ENCODE data around the gene NUDT16L1.

NUDT16L1 gene

GRCh38 chr16:4664538-4665418 is 28.6 kb upstream of the NUDT16L1 start:
- Histone ChIP-seq H3K4me3 (ENCODE audit: low read depth, low read length) (no peak overlapping the region), H3K4me1 (ENCODE audit: control insufficient read depth, insufficient read depth, low read length, unreplicated experiment) (peaks cover 4% of the 10 kb centered on the region), H3K27me3 (ENCODE audit: insufficient read depth, low read length) (no peaks in the 10 kb centered on the region), H3K79me2 (ENCODE audit: control insufficient read depth, insufficient read depth, low read length, unreplicated experiment) (no peaks in the 10 kb centered on the region), H2AFZ (ENCODE audit: low read length, unreplicated experiment) (no peak overlapping the region), H3K27ac (ENCODE audit: low read depth, low read length) (no peak overlapping the region), H3K36me3 (ENCODE audit: insufficient read depth, low read length) (peaks cover 19% of the 10 kb centered on the region; the same call in 1 of the 2 replicates)

- Histone ChIP-seq H3K4me3 (ENCODE audit: low read depth, low read length) (no peak overlapping the region), H2AFZ (ENCODE audit: low read length, unreplicated experiment) (no peak overlapping the region), H3K27me3 (ENCODE audit: insufficient read depth, low read length) (no peaks in the 10 kb centered on the region), H3K4me1 (ENCODE audit: control insufficient read depth, insufficient read depth, low read length, unreplicated experiment) (no peaks in the 10 kb centered on the region), H3K79me2 (ENCODE audit: control insufficient read depth, insufficient read depth, low read length, unreplicated experiment) (no peaks in the 10 kb centered on the region), H3K36me3 (ENCODE audit: insufficient read depth, low read length) (peaks cover 19% of the 10 kb centered on the region; the same call in 1 of the 2 replicates), H3K27ac (ENCODE audit: low read depth, low read length) (no peak overlapping the region)
These were observed 26.7 kb upstream of the NUDT16L1 start for GRCh38 chr16:4666537-4667202.

- H3K4me1 ChIP-seq (ENCODE audit: control insufficient read depth, insufficient read depth, low read length, unreplicated experiment), result no peaks in the 10 kb centered on the region
These were observed 26.0 kb upstream of the NUDT16L1 start for GRCh38 chr16:4667203-4667963.

GRCh38 chr16:4668313-4668960 is 24.9 kb upstream of the NUDT16L1 start:
- Histone ChIP-seq H3K4me1 (ENCODE audit: control insufficient read depth, insufficient read depth, low read length, unreplicated experiment) (no peaks in the 10 kb centered on the region), H3K27me3 (ENCODE audit: insufficient read depth, low read length) (no peaks in the 10 kb centered on the region), H3K36me3 (ENCODE audit: insufficient read depth, low read length) (peaks cover 19% of the 10 kb centered on the region; the same call in 1 of the 2 replicates), H3K79me2 (ENCODE audit: control insufficient read depth, insufficient read depth, low read length, unreplicated experiment) (no peaks in the 10 kb centered on the region), H2AFZ (ENCODE audit: low read length, unreplicated experiment) (no peak overlapping the region), H3K27ac (ENCODE audit: low read depth, low read length) (no peak overlapping the region), H3K4me3 (ENCODE audit: low read depth, low read length) (no peak overlapping the region)

More at GRCh38 chr16:4667203-4667963, 26.0 kb upstream of the NUDT16L1 start:
- Histone ChIP-seq H2AFZ (ENCODE audit: low read length, unreplicated experiment) (no peak overlapping the region), H3K4me3 (ENCODE audit: low read depth, low read length) (no peak overlapping the region), H3K79me2 (ENCODE audit: control insufficient read depth, insufficient read depth, low read length, unreplicated experiment) (no peaks in the 10 kb centered on the region), H3K27ac (ENCODE audit: low read depth, low read length) (no peak overlapping the region), H3K36me3 (ENCODE audit: insufficient read depth, low read length) (peaks cover 19% of the 10 kb centered on the region; the same call in 1 of the 2 replicates), H3K27me3 (ENCODE audit: insufficient read depth, low read length) (no peaks in the 10 kb centered on the region)

- H3K27me3 ChIP-seq (ENCODE audit: insufficient read depth, low read length), result no peaks in the 10 kb centered on the region
- H3K4me1 ChIP-seq (ENCODE audit: control insufficient read depth, insufficient read depth, low read length, unreplicated experiment), result no peaks in the 10 kb centered on the region
- H3K4me3 ChIP-seq (ENCODE audit: low read depth, low read length), result no peak overlapping the region
- H3K27ac ChIP-seq (ENCODE audit: low read depth, low read length), result no peak overlapping the region
- H3K36me3 ChIP-seq (ENCODE audit: insufficient read depth, low read length), result peaks cover 16% of the 10 kb centered on the region; the same call in 1 of the 2 replicates
- no peaks in the 10 kb centered on the region for H3K79me2 ChIP-seq (ENCODE audit: control insufficient read depth, insufficient read depth, low read length, unreplicated experiment)
- H2AFZ ChIP-seq (ENCODE audit: low read length, unreplicated experiment), result no peak overlapping the region
These were observed 19.8 kb upstream of the NUDT16L1 start for GRCh38 chr16:4673387-4674046.

GRCh38 chr16:4674926-4675530 is 18.3 kb upstream of the NUDT16L1 start:
- Histone ChIP-seq H3K27ac (ENCODE audit: low read depth, low read length) (no peak overlapping the region), H3K4me1 (ENCODE audit: control insufficient read depth, insufficient read depth, low read length, unreplicated experiment) (no peaks in the 10 kb centered on the region), H3K36me3 (ENCODE audit: insufficient read depth, low read length) (0 out of 2 replicates have a peak, but pooled peaks cover 6% of the 10 kb centered on the region), H3K4me3 (ENCODE audit: low read depth, low read length) (no peak overlapping the region), H3K27me3 (ENCODE audit: insufficient read depth, low read length) (no peaks in the 10 kb centered on the region), H2AFZ (ENCODE audit: low read length, unreplicated experiment) (no peak overlapping the region), H3K79me2 (ENCODE audit: control insufficient read depth, insufficient read depth, low read length, unreplicated experiment) (no peaks in the 10 kb centered on the region)

GRCh38 chr16:4675864-4676786 is 17.2 kb upstream of the NUDT16L1 start:
- Histone ChIP-seq H3K4me3 (ENCODE audit: low read depth, low read length) (no peak overlapping the region), H3K79me2 (ENCODE audit: control insufficient read depth, insufficient read depth, low read length, unreplicated experiment) (no peaks in the 10 kb centered on the region), H3K36me3 (ENCODE audit: insufficient read depth, low read length) (0 out of 2 replicates have a peak, but pooled peaks cover 6% of the 10 kb centered on the region), H3K27ac (ENCODE audit: low read depth, low read length) (no peak overlapping the region), H2AFZ (ENCODE audit: low read length, unreplicated experiment) (no peak overlapping the region), H3K4me1 (ENCODE audit: control insufficient read depth, insufficient read depth, low read length, unreplicated experiment) (no peaks in the 10 kb centered on the region), H3K27me3 (ENCODE audit: insufficient read depth, low read length) (no peaks in the 10 kb centered on the region)

- Histone ChIP-seq H3K4me3 (ENCODE audit: low read depth, low read length) (no peak overlapping the region), H3K79me2 (ENCODE audit: control insufficient read depth, insufficient read depth, low read length, unreplicated experiment) (no peaks in the 10 kb centered on the region), H3K4me1 (ENCODE audit: control insufficient read depth, insufficient read depth, low read length, unreplicated experiment) (no peaks in the 10 kb centered on the region), H3K36me3 (ENCODE audit: insufficient read depth, low read length) (0 out of 2 replicates have a peak, but pooled peaks cover 6% of the 10 kb centered on the region), H3K27me3 (ENCODE audit: insufficient read depth, low read length) (no peaks in the 10 kb centered on the region), H2AFZ (ENCODE audit: low read length, unreplicated experiment) (no peak overlapping the region), H3K27ac (ENCODE audit: low read depth, low read length) (no peak overlapping the region)
These were observed 16.5 kb upstream of the NUDT16L1 start for GRCh38 chr16:4676831-4677230.

- H3K36me3 ChIP-seq (ENCODE audit: insufficient read depth, low read length), result 0 out of 2 replicates have a peak, but pooled peaks cover 6% of the 10 kb centered on the region
- H3K4me1 ChIP-seq (ENCODE audit: control insufficient read depth, insufficient read depth, low read length, unreplicated experiment), result no peaks in the 10 kb centered on the region
- no peaks in the 10 kb centered on the region for H3K79me2 ChIP-seq (ENCODE audit: control insufficient read depth, insufficient read depth, low read length, unreplicated experiment)
- H3K27ac ChIP-seq (ENCODE audit: low read depth, low read length), result no peak overlapping the region
- H3K27me3 ChIP-seq (ENCODE audit: insufficient read depth, low read length), result no peaks in the 10 kb centered on the region
- no peak overlapping the region for H3K4me3 ChIP-seq (ENCODE audit: low read depth, low read length)
- no peak overlapping the region for H2AFZ ChIP-seq (ENCODE audit: low read length, unreplicated experiment)
These were observed 16.0 kb upstream of the NUDT16L1 start for GRCh38 chr16:4677390-4677789.
